H1 (cell line): ENCODE measurements around the gene CFAP210. TPM values are rescaled to one million over a fixed set of nuclear protein-coding genes. Genes with fewer than 3 reads are reported as not detected.
"Not testable (repeated sequence)": the region's sequence is repeated elsewhere in the genome, so short reads cannot be mapped to it uniquely, and the experiment has no call there.

ENCODE experiments used
- CTCF ChIA-PET: fragments of 300-600 bp; sonication (Branson Sonifier 250); formaldehyde crosslinking; loops from one replicate; lab custom pipeline; 2021; ENCODE audit not compliant: partially characterized antibody; lab: Charles Lee
- POLR2A ChIA-PET: fragments of 300-600 bp; sonication (Branson Sonifier 250); formaldehyde crosslinking; loops from one replicate; lab custom pipeline; 2021; ENCODE audit warnings: inconsistent platforms; ENCODE audit not compliant: partially characterized antibody; lab: Charles Lee
- DNase-seq, 2 experiments: peaks; one replicate each; pipeline versions ENCODE4 v3.0.0 to v3.0.0-alpha.2; 2010 to 2022; ENCODE audit warnings: low spot score in 2 of 2, low read depth in 1 of 2, mixed read lengths in 1 of 2
- FAIRE-seq: peaks from 2 replicates; lab custom pipeline; 2011; peaks lifted over from hg19 to GRCh38; lab: Jason Lieb, UNC
- H2AFZ ChIP-seq: 2 replicates; pipeline ENCODE4 v1.8.1; 2012; ENCODE audit warnings: low read length, inconsistent platforms
- H2AK5ac ChIP-seq: 2 replicates; pipeline ENCODE4 v1.6.1; 2013; ENCODE audit warnings: low read depth, low read length
- H2BK120ac ChIP-seq: replicated peaks from 2 replicates; pipeline ENCODE3; 2013; ENCODE audit warnings: low read depth, low read length, inconsistent platforms
- H2BK12ac ChIP-seq: 2 replicates; pipeline ENCODE4 v1.6.1; 2013; ENCODE audit warnings: low read depth, low read length
- H2BK15ac ChIP-seq: 2 replicates; pipeline ENCODE4 v1.6.1; 2013; ENCODE audit warnings: low read length
- H2BK20ac ChIP-seq: 2 replicates; pipeline ENCODE4 v1.6.1; 2013; ENCODE audit warnings: low read length
- H2BK5ac ChIP-seq: 2 replicates; pipeline ENCODE4 v1.6.1; 2013; ENCODE audit warnings: low read depth, low read length
- H3K14ac ChIP-seq: 2 replicates; pipeline ENCODE4 v1.6.1; 2013; ENCODE audit warnings: inconsistent platforms; ENCODE audit not compliant: insufficient read length
- H3K18ac ChIP-seq: 2 replicates; pipeline ENCODE4 v1.6.1; 2013; ENCODE audit warnings: low read length; ENCODE audit errors: extremely low read depth
- H3K23ac ChIP-seq: 2 replicates; pipeline ENCODE4 v1.6.1; 2013; ENCODE audit warnings: inconsistent platforms; ENCODE audit not compliant: insufficient read length
- H3K23me2 ChIP-seq: 2 replicates; pipeline ENCODE4 v1.6.1; 2013; ENCODE audit warnings: low read depth, low read length
- H3K27ac ChIP-seq: 2 replicates; pipeline ENCODE4 v1.6.1; 2011; ENCODE audit warnings: low read depth, low read length, inconsistent platforms
- H3K27me3 ChIP-seq, 4 experiments: replicated peaks in 1 of 4; 1 replicate in 1 of 4; 2 replicates in 3 of 4; pipeline versions ENCODE4 v1.6.1 to v1.8.1; 2011 to 2013; ENCODE audit warnings: low read length in 3 of 4, mild to moderate bottlenecking in 3 of 4, inconsistent platforms in 2 of 4, mixed read lengths in 2 of 4, moderate library complexity in 1 of 4; ENCODE audit not compliant: control insufficient read depth in 3 of 4, insufficient read depth in 3 of 4; ENCODE audit errors: extremely low read depth in 1 of 4
- H3K36me3 ChIP-seq, 4 experiments: 2 replicates each; pipeline versions ENCODE4 v1.6.1 to v1.8.1; 2011 to 2013; ENCODE audit warnings: mild to moderate bottlenecking in 4 of 4, low read length in 3 of 4, moderate library complexity in 2 of 4, control low read depth in 1 of 4, inconsistent platforms in 1 of 4; ENCODE audit not compliant: insufficient read depth in 4 of 4, control insufficient read depth in 2 of 4
- H3K4ac ChIP-seq: replicated peaks from 2 replicates; pipeline ENCODE3; 2013; ENCODE audit warnings: low read length, low read depth, mixed read lengths, inconsistent platforms; ENCODE audit not compliant: insufficient read length
- H3K4me1 ChIP-seq, 4 experiments: replicated peaks in 1 of 4; 1 replicate in 1 of 4; 2 replicates in 3 of 4; pipeline versions ENCODE4 v1.6.1 to v1.8.1; 2011 to 2013; ENCODE audit warnings: low read length in 3 of 4, inconsistent platforms in 2 of 4, mixed read lengths in 1 of 4; ENCODE audit not compliant: insufficient read depth in 4 of 4, control insufficient read depth in 3 of 4
- H3K4me2 ChIP-seq, 2 experiments: 2 replicates each; pipeline versions ENCODE4 v1.6.1 to v1.8.1; 2011 to 2013; ENCODE audit warnings: low read depth in 2 of 2, low read length in 2 of 2, control low read depth in 1 of 2, inconsistent platforms in 1 of 2, mild to moderate bottlenecking in 1 of 2; ENCODE audit not compliant: insufficient read depth in 1 of 2
- H3K4me3 ChIP-seq, 4 experiments: fragments of 200-600, 300-600 bp in 1 of 4; sonication (generic), shearing (Covaris generic), sonication (Bioruptor Twin) in 1 of 4; 2 replicates each; pipeline versions ENCODE4 v1.5.1 to v1.8.1; 2011 to 2016; ENCODE audit warnings: low read length in 4 of 4, low read depth in 3 of 4, control low read depth in 2 of 4, inconsistent platforms in 2 of 4, mild to moderate bottlenecking in 2 of 4, mixed read lengths in 1 of 4, moderate library complexity in 1 of 4; ENCODE audit not compliant: insufficient read depth in 2 of 4; ENCODE audit errors: extremely low read depth in 1 of 4
- H3K56ac ChIP-seq: replicated peaks from 2 replicates; pipeline ENCODE3; 2013; ENCODE audit warnings: low read depth, mild to moderate bottlenecking, mixed read lengths, low read length, inconsistent platforms; ENCODE audit not compliant: insufficient read length
- H3K79me1 ChIP-seq: 2 replicates; pipeline ENCODE4 v1.6.1; 2013; ENCODE audit warnings: low read depth, low read length, control low read depth
- H3K79me2 ChIP-seq, 2 experiments: 2 replicates each; pipeline versions ENCODE4 v1.6.1 to v1.8.1; 2012 to 2013; ENCODE audit warnings: low read length in 2 of 2, mild to moderate bottlenecking in 2 of 2, inconsistent platforms in 1 of 2; ENCODE audit not compliant: insufficient read depth in 2 of 2, control insufficient read depth in 1 of 2
- H3K9ac ChIP-seq, 4 experiments: replicated peaks in 1 of 4; 1 replicate in 1 of 4; 2 replicates in 3 of 4; pipeline versions ENCODE4 v1.6.1 to v1.8.1; 2011 to 2013; ENCODE audit warnings: low read depth in 3 of 4, low read length in 3 of 4, control low read depth in 2 of 4, mild to moderate bottlenecking in 2 of 4, moderate library complexity in 2 of 4, inconsistent platforms in 1 of 4; ENCODE audit errors: extremely low read depth in 1 of 4
- H3K9me3 ChIP-seq, 2 experiments: 2 replicates each; pipeline versions ENCODE4 v1.6.1 to v1.8.1; 2012 to 2013; ENCODE audit warnings: mild to moderate bottlenecking in 2 of 2, moderate library complexity in 2 of 2, control low read depth in 1 of 2, inconsistent platforms in 1 of 2, low read depth in 1 of 2, low read length in 1 of 2, mixed read lengths in 1 of 2; ENCODE audit not compliant: insufficient read depth in 2 of 2
- H4K20me1 ChIP-seq, 2 experiments: replicated peaks in 1 of 2; 2 replicates each; pipeline versions ENCODE3 to v1.8.1; 2011 to 2013; ENCODE audit warnings: inconsistent platforms in 2 of 2, low read length in 2 of 2, mild to moderate bottlenecking in 1 of 2; ENCODE audit not compliant: insufficient read depth in 2 of 2, control insufficient read depth in 1 of 2
- H4K5ac ChIP-seq: 2 replicates; pipeline ENCODE4 v1.6.1; 2013; ENCODE audit warnings: low read length, low read depth, mixed read lengths, inconsistent platforms; ENCODE audit not compliant: insufficient read length
- H4K8ac ChIP-seq: 2 replicates; pipeline ENCODE4 v1.8.0; 2013; ENCODE audit warnings: mild to moderate bottlenecking, moderate library complexity, low read length, inconsistent platforms; ENCODE audit not compliant: insufficient read depth; ENCODE audit errors: extremely low read depth
- H4K91ac ChIP-seq: replicated peaks from 2 replicates; pipeline ENCODE3; 2013; ENCODE audit warnings: low read length, mixed read lengths, inconsistent platforms; ENCODE audit not compliant: insufficient read length
- WGBS, 2 experiments: shearing (Covaris generic) in 1 of 2; methylation state at CpG; one replicate each; pipeline versions ENCODE4 v1.1.6 to v1.1.7; 2013 to 2015; ENCODE audit warnings: low lambda C conversion rate in 2 of 2, mixed read lengths in 2 of 2, inconsistent platforms in 1 of 2, low coverage in 1 of 2, missing lambda C conversion rate in 1 of 2; ENCODE audit not compliant: insufficient replicate concordance in 2 of 2, insufficient coverage in 1 of 2, insufficient read length in 1 of 2; ENCODE audit errors: extremely low coverage in 1 of 2, missing lambda C conversion rate in 1 of 2; 5-methylcytosine and 5-hydroxymethylcytosine counted together
- polyA plus RNA-seq, 7 experiments: library from polyadenylated mRNA; depleted of rRNA in 3 of 7; stranded (reverse) in 5 of 7; unstranded in 2 of 7; fragments of >200 nt in 5 of 7; fragments of 200-250 nt in 2 of 7; gene quantifications; 1 replicate in 5 of 7; 2 replicates in 1 of 7; 4 replicates in 1 of 7; pipeline versions ENCODE4 v1.2.1 to v1.2.3, GENCODE V29; 2011 to 2013; ENCODE audit warnings: missing spikeins in 2 of 7, mixed read lengths in 2 of 7
- total RNA-seq: library from RNA; stranded (reverse); fragmentation: NEBNext Ultra II Directional; extraction: Animal tissue kit (Norgen Biotek cat#: 25700); gene quantifications from 2 replicates; pipeline ENCODE4 v1.2.1, GENCODE V29; 2021

The CFAP210 gene
- total and polyA plus RNA-seq, 2 of the 8 experiments (the other 6 are each of a cell fraction or from before 2014, with no cell fraction given): 0.06 to 0.37 TPM

GRCh38 chr2:169615982-169616381 is 78.2 kb downstream of the CFAP210 start:
- CTCF ChIA-PET, H3K23me2 ChIP-seq, H3K27me3 ChIP-seq, H3K4me1 ChIP-seq, H2BK15ac ChIP-seq, H3K14ac ChIP-seq, H3K27ac ChIP-seq, H2BK12ac ChIP-seq, H3K4me2 ChIP-seq, H3K4ac ChIP-seq, H4K8ac ChIP-seq, H4K5ac ChIP-seq, H3K9ac ChIP-seq, H2AFZ ChIP-seq, H4K91ac ChIP-seq, H3K56ac ChIP-seq, H2AK5ac ChIP-seq, H3K18ac ChIP-seq, H3K4me3 ChIP-seq, H4K20me1 ChIP-seq, H3K9me3 ChIP-seq, H3K23ac ChIP-seq, DNase-seq, H3K79me1 ChIP-seq, FAIRE-seq, POLR2A ChIA-PET, H2BK5ac ChIP-seq, H2BK120ac ChIP-seq, H2BK20ac ChIP-seq: not testable (repeated sequence)
- H3K36me3 ChIP-seq: peaks cover 9 to 48% (median 30%) of the 10 kb centered on the region in 4 experiments
- peaks cover 0 to 15% of the 10 kb centered on the region in 2 experiments; a peak in 2 of 4 replicates for H3K79me2 ChIP-seq
- WGBS, 2 experiments: 94% methylated on average over 1 of the region's 1 CpG; no CpG with 5 or more reads in 1 of the 2 experiments
